Neutrophil (primary cell): ENCODE measurements around the gene RBFOX2.

ENCODE experiments used
- H3K27ac ChIP-seq: fragments of 200-600 bp; sonication (generic); 2 replicates; pipeline ENCODE4 v1.5.1; 2016; ENCODE audit warnings: mild to moderate bottlenecking, moderate library complexity
- H3K27me3 ChIP-seq: fragments of 200-600 bp; sonication (generic); 2 replicates; pipeline ENCODE4 v1.6.0; 2016; ENCODE audit warnings: mild to moderate bottlenecking
- H3K36me3 ChIP-seq: fragments of 200-600 bp; sonication (generic); 2 replicates; pipeline ENCODE4 v1.5.1; 2017
- H3K4me1 ChIP-seq, 2 experiments: fragments of 200-600 bp in 1 of 2; sonication (generic) in 1 of 2; 1 replicate in 1 of 2; 2 replicates in 1 of 2; pipeline versions ENCODE4 v1.5.1 to v1.6.1; 2013 to 2016; ENCODE audit warnings: low read depth in 1 of 2, low read length in 1 of 2, mild to moderate bottlenecking in 1 of 2, moderate library complexity in 1 of 2; ENCODE audit not compliant: control insufficient read depth in 1 of 2, insufficient read depth in 1 of 2
- H3K4me3 ChIP-seq, 2 experiments: fragments of 200-600 bp in 1 of 2; sonication (generic) in 1 of 2; 1 replicate in 1 of 2; 2 replicates in 1 of 2; pipeline ENCODE4 v1.5.1; 2013 to 2016; ENCODE audit warnings: low read depth in 1 of 2, low read length in 1 of 2, mild to moderate bottlenecking in 1 of 2, moderate library complexity in 1 of 2
- H3K9me3 ChIP-seq: fragments of 200-600 bp; sonication (generic); 2 replicates; pipeline ENCODE4 v1.5.1; 2016
- TF ChIP-seq, protein P1 (sequence below): fragments of 200-600 bp; sonication (generic); IDR thresholded peaks from 2 replicates; pipeline ENCODE4 v1.5.1; 2016; ENCODE audit warnings: antibody characterized with exemption

The RBFOX2 gene

DNA sequence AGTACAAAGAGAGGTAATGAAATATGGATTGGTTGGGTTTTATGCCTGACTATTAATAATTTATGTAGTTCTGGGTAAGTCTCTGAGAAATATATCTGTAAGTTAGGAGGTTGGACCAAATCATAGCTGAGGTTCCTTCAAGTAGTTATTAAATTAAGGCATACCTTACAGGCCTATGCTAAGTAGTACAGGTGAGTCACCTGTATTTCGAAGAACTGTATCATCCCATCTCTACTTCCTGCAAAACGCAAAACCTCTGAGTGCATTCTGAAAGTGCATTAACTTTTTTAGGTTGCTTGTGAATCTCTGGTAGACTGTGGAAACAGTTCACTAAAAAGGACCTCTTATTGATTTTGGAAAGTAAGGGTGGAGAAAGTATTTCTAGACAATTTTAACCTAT lies 273.9 kb downstream of the RBFOX2 start:
- H3K27me3 ChIP-seq, result no peaks in the 10 kb centered on the region
- no peak overlapping the region for H3K27ac ChIP-seq
- no peak overlapping the region for H3K4me3 ChIP-seq
- H3K4me1 ChIP-seq, result no peaks in the 10 kb centered on the region
- TF ChIP-seq, protein P1, sequence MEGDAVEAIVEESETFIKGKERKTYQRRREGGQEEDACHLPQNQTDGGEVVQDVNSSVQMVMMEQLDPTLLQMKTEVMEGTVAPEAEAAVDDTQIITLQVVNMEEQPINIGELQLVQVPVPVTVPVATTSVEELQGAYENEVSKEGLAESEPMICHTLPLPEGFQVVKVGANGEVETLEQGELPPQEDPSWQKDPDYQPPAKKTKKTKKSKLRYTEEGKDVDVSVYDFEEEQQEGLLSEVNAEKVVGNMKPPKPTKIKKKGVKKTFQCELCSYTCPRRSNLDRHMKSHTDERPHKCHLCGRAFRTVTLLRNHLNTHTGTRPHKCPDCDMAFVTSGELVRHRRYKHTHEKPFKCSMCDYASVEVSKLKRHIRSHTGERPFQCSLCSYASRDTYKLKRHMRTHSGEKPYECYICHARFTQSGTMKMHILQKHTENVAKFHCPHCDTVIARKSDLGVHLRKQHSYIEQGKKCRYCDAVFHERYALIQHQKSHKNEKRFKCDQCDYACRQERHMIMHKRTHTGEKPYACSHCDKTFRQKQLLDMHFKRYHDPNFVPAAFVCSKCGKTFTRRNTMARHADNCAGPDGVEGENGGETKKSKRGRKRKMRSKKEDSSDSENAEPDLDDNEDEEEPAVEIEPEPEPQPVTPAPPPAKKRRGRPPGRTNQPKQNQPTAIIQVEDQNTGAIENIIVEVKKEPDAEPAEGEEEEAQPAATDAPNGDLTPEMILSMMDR, result no peak
- H3K36me3 ChIP-seq, result no peaks in the 10 kb centered on the region
- H3K9me3 ChIP-seq, result no peaks in the 10 kb centered on the region

DNA sequence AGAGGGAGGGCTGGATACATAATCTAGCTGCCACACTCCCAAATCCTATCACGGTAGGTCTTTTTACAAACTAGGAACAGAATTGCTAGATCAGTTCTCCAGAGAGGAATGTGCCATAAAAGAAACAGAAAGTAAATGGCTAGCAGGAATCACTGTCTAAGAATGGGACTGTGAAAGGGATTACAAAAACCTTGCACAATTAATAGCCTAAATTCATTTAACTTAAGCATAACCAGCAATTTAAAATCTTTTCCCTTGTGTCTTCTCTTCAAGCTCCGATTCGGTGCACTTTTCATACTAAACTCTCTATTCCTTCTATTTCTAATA lies 275.8 kb downstream of the RBFOX2 start:
- TF ChIP-seq, protein P1, result no peak
- no peaks in the 10 kb centered on the region for H3K27me3 ChIP-seq
- H3K4me1 ChIP-seq, result no peaks in the 10 kb centered on the region
- H3K4me3 ChIP-seq, result no peak overlapping the region
- no peak overlapping the region for H3K27ac ChIP-seq
- no peaks in the 10 kb centered on the region for H3K9me3 ChIP-seq
- no peaks in the 10 kb centered on the region for H3K36me3 ChIP-seq

DNA sequence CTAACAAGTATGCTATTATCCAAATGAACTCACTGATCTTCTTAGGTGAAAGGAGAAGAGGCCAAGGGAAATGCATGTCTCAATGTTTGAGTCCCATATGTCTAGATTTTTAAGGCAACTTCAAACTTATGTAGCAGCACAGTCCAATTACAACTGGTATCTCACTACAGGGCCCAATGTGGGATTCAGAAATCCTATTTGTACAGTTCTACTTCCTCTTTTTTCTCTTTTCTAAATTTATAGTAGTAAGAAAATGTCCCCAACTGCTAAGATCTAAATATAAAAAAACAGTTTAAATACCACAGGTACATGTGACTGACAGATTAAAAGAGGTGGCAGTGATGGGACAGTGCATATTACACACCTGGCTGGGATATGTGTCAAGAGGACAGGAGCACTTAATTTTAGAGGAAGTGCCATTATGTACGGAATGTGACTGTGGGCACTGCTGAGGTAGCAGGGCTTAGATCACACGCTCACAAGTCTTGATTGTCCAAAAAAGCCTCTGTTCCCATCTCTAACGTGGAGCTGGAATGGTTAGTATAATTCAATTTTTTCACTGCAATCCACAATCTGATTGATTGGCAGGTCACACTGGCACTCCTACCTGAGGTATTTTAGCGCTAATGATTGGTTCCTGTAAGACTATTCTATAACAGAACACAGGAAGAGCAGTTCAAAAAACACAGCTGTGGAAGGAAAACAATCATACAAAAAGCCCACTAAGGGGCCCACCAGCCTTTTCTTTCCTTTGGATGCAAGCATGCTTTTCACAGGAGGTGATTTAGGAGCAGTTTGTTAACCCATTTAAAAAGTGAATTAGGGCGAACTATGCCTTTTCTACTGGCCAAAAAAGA lies 276.4 kb downstream of the RBFOX2 start:
- TF ChIP-seq, protein P1, result no peak
- no peaks in the 10 kb centered on the region for H3K9me3 ChIP-seq
- H3K4me3 ChIP-seq, result no peak overlapping the region
- no peaks in the 10 kb centered on the region for H3K27me3 ChIP-seq
- H3K4me1 ChIP-seq, result no peaks in the 10 kb centered on the region
- H3K36me3 ChIP-seq, result no peaks in the 10 kb centered on the region
- H3K27ac ChIP-seq, result no peak overlapping the region

DNA sequence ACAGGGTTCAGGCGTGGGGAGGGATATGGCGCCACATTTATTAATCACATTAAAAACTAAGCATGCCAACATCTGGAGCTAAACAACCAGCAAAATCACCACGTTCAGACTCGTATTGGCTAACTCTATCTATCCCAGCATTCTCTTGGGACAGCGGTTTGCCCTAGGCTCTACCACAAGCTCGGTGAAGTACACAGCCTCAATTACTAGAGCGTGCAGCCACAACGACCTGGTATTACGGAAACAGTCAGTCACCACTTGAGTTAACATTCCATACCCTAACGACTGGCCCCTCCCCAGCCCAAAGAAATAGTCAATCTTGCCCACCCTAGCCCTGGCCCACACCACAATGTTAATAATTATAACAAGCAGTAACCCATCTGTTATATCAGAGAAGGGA lies 278.8 kb downstream of the RBFOX2 start:
- H3K36me3 ChIP-seq, result no peaks in the 10 kb centered on the region
- no peaks in the 10 kb centered on the region for H3K4me1 ChIP-seq
- no peaks in the 10 kb centered on the region for H3K9me3 ChIP-seq
- no peak overlapping the region for H3K27ac ChIP-seq
- no peaks in the 10 kb centered on the region for H3K27me3 ChIP-seq
- TF ChIP-seq, protein P1, result no peak
- no peak overlapping the region for H3K4me3 ChIP-seq

DNA sequence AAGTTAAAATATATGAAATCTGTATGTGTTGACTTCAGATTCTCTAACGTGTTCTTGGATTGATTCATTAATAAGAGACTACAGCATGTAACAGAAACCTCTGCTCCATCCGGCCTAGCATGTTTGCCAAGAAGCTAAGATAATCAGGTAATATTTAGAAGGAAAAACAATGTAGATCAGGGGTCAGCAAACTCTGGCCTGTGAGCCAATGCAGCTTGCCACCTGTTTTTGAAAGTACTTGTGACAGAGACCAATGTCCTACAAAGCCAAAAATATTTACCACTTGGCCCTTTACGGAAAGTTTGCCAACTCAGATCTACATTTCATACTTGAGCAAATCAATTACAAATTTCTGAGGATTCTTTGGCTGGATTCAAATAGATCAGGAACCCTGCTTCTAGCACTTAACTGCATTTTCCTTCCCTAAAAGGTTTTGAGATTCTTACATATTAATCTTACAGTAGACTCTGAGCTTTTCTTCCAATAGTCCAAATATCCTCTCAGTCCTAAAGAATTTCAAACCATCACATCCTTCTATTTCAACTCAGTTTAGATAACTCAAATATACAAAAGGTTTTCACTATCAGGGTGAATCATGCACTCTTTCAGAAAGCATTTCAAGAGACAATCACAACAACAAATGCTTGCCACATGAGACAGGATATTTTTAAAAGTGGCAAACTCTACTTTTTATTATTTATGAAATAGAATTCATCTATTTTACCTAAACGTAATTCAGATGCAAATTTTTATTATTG lies 281.5 kb downstream of the RBFOX2 start:
- H3K9me3 ChIP-seq, result no peaks in the 10 kb centered on the region
- H3K4me1 ChIP-seq, result no peaks in the 10 kb centered on the region
- TF ChIP-seq, protein P1, result no peak
- H3K27ac ChIP-seq, result no peak overlapping the region
- no peaks in the 10 kb centered on the region for H3K36me3 ChIP-seq
- H3K27me3 ChIP-seq, result no peaks in the 10 kb centered on the region
- H3K4me3 ChIP-seq, result no peak overlapping the region
